NAMALWA (cell line): Measurements from ENCODE around the gene C2CD4D.
A peak's percentile ranks its signal among the peaks of the same experiment; 100 is the strongest.
"Not testable (repeated sequence)": the region's sequence is repeated elsewhere in the genome, so short reads cannot be mapped to it uniquely, and the experiment has no call there.

ENCODE experiments used
- DNase-seq: peaks from one replicate; pipeline ENCODE4 v3.0.0-alpha.2; 2015; ENCODE audit warnings: low spot score

C2CD4D gene

DNA sequence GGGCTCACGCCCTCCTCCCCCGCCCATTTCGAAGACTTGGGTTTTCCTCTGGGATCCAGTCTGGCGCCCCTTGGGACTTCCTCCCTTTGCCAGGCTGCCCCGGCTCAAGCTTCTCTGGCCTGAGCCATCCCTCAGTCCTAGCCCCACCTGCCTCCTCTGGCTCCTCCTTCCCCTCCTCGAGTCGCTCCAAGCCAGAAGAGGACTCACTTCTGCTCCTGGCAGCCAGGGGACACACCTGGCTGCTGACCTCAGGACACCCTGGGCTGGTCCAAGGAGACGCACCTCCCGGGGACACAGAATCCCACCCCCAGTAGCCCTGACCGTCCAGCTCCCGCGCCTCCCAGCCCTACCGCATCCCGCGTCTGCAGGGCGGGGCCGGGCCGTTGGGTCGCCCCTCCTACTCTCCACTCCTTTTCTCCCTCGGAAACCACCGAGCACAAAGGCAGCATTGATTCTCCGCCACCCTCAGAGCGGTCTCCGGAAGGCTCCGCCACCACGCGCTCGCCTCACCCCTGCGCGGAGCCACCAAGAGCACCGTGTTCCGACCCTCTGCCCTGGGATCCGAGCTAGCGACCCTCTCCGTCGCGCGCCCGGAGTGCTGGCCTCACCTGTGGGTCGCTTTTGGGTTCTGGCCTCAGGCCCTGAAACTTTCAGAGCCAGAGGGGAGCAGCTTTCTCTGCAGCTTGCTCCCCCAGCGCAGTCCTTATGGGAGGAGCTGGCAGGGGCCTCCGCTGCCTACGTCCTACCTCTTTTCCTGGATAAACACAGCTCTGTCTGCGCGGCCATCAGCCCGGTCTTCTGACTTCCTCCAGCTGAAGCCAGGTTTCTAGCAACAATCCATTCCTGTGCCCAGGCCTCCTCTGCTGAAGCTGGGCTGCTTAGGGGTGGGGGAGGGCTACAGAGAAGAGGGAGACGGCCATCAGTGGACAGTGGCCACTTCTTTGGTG, at the start of gene C2CD4D:
C2CD4D (minus strand) TSS at position 364 of the 947 bp plus-strand sequence. CDS start 831 bp downstream, outside the sequence.
- DNase-seq: no peak

DNA sequence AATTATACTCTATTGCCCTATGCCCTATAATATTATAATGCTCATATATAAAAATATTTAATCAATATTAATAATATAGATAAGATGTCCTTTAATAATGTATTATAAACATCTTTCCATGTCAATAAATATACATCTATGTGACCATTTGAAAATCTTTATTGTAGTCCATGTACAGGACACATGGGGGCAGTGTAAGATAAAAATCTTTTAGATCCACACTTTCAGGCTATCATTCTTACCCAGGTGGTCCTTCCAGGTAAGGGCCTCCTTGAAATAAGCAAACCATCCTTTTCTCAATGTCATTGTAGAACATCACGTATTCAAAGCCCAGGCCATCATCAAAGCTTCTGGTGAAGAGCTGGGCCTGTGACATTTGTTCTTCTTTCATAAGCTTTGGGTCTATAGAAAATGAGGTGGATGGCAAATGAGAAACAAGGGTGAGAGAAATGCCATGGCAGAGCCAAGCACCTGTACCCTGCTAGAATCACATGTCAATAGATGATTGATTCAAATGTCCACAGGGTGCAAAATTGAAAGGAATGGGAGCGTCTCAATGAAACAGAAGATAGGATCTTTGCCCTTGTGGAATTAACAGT, 49.5 kb upstream of the C2CD4D start:
- DNase-seq: peak; percentile 53

DNA sequence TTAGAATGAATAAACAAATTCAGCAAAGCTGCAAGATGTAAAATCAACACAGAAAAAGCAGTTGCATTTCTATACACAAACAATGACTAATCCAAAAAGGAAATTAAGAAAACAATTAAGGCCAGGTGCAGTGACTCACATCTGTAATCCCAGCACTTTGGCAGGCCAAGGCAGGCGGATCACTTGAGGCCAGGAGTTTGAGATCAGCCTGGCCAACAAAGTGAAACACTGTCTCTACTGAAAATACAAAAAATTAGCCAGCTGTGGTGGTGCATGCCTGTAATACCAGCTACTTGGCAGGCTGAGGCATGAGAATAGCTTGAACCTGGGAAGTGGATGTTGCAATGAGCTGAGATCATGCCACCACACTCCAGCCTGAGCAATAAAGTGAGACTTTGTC, 47.4 kb upstream of the C2CD4D start:
- DNase-seq: no peak

DNA sequence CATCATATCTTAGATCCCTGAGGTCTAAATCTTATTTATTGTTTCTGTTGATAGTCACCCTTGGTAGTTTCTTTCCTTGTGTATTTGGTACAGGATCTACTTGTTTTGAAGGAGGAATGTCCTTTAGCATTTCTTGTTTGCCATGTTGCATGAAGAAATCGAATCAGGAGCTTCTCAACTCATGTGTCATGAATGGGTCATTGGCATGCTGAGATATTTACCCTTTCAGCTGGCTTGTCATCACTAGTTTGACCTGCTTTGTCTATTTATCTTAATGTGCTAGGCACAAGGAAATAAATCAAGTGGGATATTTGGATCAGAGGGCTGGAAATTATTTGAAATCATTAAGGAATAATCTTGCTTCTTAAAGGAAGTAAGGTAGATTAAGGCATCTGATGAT, 45.9 kb upstream of the C2CD4D start:
- DNase-seq: no peak

DNA sequence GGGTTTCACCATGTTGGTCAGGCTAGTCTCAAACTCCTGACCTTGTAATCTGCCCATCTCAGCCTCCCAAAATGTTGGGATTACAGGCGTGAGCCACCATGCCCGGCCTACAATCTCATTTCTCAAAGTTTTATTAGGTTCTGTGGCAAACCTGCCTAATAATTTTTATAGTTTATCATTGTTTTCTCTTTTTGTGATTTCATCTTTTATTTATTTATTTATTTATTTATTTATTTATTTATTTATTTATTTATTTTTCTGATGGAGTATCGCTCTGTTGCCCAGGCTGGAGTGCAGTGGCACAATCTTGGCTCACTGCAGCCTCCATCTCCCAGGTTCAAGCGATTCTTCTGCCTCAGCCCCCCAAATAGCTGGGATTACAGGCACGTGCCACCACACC, 45.3 kb upstream of the C2CD4D start:
- DNase-seq: not testable (repeated sequence)

DNA sequence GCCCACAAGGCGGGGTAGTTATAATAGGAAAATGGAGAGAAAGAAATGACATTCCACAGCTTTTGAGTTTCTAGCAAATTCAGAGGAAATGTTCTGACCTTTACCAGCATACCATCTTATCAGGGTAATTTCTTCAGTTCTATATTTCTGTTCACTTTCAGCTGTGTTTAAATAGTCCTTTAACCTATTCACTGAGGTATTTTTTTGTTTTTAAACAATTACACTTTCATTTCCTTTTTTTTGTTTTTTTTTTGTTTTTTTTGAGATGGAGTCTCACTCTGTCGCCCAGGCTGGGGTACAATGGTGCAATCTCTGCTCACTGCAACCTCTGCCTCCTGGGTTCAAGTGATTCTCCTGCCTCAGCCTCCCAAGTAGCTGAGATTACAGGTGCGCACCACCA, 44.8 kb upstream of the C2CD4D start:
- DNase-seq: not testable (repeated sequence)

DNA sequence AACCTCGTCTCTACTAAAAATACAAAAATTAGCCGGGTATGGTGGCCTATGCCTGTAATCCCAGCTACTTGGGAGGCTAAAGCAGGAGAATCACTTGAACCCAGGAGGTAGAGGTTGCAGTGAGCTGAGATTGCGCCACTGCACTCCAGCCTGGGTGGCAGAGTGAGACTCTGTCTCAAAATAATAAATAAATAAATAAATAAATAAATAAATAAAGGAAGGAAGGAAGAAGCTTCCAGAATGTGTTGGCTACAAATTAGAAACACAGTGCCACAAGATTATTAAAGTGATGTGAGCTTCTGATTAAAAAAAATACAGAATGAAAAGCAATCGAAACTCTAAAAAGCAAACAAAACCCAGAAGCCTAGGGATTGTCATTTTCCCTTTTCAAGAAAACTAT, 44.3 kb upstream of the C2CD4D start:
- DNase-seq: not testable (repeated sequence)

DNA sequence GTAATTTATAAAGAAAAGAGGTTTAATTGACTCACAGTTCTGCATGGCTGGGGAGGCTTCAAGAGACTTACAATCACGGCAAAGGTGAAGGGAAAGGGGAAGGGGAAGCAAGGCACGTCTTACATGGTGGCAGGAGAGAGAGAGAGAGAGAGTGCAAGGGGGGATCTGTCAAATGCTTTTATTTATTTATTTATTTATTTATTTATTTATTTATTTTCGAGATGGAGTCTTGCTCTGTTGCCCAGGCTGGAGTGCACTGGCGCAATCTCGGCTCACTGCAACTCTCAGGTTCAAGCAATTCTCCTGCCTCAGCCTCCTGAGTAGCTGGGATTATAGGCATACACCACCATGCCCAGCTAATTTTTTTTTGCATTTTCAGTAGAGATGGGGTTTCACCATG, 43.3 kb upstream of the C2CD4D start:
- DNase-seq: not testable (repeated sequence)

DNA sequence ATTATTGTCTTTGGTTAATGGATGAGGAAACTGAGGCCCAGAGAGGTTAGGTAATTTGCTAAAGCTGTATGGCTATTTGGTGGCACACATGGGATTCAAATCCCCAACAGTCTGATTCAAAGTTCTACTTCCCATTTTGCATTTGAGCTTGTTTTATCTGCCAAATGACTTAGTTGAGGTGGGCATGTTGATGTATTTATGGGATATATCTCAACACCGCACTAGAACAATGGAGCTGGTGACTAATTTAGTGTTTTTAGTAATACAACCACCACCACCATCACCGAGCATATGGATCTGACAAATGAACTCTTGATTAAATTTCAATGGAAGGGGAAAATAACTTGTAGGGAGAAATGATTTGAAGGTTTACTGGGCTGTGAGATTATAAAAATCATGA, 42.8 kb upstream of the C2CD4D start:
- DNase-seq: no peak

DNA sequence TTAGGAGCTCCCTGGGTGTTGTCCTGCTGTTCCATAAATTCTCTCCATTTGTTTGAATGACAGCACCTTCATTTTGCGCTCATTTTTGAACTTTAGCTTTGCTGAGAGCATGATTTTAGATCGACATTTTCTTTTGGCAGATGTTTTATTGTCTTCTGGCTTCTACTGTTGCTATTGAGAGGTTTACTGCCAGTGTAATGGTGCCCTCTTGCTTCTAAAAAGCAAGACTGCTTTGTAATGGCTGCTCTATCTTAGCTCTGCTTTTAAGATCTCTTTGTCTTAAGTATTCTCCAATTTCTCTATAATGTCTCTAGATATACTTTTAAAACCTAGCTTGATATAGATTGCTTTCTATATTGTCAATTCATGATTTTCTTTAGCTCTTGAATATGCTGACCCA, 41.9 kb upstream of the C2CD4D start:
- peak; percentile 21 for DNase-seq

DNA sequence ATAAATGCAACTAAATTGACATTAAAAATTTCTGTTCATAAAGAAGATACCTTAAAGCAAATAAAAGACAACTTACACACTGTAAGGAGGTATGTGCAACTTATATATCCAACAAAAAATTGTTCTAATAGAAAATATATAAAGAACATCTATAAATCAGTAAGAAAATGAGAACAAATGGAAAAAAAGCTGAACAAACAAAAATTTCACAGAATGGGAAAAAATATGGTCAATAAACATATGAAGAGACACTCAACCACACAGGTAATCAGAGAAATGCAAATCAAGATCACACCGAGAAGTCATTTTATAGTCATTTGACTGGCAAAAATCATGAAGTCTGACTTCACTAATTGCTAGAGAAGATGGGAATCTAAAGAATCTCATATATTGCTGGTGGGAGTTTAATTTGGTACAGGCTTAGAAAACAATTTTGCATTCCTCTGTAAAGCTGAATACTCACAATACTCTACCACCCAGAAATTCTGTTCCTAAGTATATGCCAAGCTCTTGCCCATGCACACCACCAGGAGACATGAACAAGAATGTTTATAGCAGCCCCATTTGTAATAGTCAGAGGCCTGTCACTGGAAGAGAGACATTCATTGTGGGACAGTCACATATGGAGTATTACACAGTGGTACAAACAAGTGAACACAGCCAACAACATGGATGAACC, 35.9 kb upstream of the C2CD4D start:
- no peak for DNase-seq

DNA sequence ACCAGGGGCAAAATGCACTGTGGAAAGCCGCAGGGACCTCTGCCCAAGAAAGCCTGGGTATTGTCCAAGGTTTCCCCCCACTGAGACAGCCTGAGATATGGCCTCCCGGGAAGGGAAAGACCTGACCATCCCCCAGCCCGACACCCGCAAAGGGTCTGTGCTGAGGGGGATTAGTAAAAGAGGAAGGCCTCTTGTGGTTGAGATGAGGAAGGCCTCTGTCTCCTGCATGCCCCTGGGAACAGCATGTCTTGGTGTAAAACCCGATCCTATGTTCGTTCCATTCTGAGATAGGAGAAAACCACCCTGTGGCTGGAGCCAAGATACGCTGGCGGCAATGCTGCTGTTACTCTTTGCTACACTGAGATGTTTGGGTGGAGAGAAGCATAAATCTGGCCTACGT, 33.2 kb upstream of the C2CD4D start:
- DNase-seq: not testable (repeated sequence)

DNA sequence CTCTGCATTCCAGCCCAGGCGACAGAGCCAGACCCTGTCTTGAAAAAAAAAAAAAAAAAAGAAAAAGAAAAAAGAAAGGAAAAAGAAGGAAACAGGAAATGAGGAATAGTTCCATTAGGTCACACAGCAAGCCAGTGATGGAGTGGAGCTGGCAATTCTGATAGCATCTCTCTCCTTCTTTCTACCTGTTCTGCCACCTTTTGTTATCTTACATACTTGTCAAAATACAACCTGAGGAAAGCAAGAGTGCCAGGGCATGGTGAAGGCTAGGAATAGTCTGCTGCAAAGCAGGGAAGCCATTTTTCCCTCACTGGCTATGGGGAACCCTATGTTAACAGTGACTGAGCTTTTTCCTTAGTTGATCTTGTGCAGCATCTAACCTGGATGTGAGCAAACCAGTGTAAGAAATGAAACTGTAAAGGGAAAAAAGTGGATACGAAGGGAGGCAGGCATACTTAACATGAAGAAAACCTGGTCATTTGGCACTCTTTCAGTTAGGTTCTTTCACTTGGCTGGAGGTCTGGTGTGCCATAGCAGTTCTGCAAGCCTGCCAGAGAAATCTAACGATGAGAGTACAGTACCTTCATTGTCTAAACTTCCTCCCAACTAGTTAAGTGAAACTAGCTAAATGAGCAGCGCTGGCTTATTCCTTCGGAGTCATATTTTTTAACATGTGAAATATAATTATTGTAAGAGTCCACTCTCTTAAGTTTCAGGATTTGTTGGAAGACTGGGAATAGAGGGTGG, 31.8 kb upstream of the C2CD4D start:
- DNase-seq: no peak

DNA sequence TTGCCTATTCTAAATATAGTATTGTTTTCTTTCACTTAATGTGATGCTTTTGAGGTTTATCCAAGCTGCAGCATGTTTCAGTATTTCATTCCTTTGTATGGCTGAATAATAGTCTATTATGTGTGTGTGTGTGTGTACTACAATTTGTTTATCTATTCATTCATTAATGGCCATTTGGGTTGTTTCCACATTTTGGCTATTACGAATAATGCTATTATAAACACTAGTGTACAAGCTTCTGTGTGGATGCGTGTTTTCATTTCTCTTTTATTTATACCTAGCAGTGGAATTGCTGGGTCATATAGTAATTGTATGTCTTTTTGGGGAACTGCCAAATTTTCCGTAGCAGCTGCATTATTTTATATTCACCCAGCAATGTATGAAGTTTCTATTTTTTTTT, 28.9 kb upstream of the C2CD4D start:
- DNase-seq: no peak

DNA sequence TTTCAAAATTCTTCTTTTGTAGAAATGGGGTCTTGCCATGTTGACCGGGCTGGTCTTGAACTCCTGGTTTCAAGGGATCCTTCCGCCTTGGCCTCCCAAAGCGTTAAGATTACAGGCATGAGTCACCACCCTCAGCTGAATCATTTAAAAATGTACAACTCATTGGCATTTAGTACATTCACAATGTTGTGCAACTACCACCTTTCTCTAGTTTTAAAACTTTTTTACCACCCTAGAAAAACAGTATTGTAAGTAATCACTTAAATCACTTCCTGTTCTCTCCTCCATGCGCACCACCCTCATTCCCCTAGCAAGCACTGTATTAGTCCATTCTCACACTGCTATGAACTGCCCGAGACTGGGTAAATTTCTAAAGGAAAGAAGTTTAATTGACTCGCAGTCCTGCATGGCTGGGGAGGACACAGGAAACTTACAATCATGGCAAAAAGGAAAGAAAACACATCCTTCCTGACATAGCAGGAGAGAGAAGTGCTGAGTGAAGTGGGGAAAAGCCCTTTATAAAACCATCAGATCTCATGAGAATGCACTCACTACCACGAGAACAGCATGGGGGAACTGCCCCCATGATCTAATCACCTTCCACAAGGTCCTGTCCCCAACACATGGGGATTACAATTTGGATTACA, 28.3 kb upstream of the C2CD4D start:
- no peak for DNase-seq

DNA sequence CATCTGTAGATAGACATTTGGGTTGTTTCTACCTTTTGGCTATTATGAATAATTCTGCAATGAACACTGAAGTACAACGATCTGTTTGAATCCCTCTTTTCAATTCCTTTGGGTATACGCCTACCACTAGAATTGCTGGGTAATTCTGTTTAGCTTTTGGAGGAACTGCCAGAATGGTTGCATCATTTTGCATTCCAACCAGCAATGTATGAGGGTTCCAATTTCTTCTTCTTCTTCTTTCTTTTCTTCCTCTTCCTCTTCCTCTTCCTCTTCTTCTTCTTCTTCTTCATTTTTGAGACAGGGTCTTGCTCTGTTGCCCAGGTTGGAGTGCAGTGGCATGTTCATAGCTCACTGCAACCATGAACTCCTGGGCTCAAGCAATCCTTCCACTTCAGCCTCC, 27.7 kb upstream of the C2CD4D start:
- DNase-seq: no peak

DNA sequence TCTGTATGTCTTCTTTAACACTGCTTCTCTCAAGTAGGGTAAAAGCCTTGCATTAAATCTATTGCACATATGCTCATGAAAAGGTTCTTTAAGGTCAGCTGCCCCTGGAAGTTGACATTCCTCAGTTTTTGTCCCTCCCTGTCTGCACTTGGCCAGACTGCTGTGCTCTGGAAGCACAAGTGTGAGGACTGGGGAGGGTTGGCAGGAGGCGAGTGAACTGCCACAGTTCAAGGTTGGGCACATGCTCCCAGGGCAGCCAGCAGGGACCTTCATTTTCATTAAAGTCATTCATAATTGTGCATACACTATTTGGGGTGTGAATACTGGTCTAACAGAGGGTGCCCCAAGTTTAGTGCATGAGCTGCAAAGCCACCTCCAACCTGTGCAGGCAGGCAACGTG, 24.8 kb upstream of the C2CD4D start:
- DNase-seq: no peak

DNA sequence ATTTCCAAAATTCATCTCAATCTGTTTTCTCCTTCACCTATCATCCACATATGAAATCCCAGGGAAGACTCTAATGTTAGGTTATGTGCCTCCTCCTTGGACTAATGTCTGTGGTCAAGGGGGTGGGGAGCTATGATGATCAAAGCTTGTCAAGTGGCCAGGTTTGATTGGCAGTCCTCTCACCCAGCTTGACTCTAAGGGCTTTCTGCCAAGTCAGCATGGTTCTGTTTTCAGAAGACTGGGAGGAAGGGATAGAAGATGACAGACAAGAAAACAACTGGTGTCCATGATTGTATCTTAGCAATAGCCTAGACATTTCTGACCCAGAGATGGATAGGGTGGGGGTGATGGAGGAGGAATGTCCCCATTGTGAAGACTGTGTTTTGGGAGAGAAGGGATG, 23.0 kb upstream of the C2CD4D start:
- DNase-seq: no peak

DNA sequence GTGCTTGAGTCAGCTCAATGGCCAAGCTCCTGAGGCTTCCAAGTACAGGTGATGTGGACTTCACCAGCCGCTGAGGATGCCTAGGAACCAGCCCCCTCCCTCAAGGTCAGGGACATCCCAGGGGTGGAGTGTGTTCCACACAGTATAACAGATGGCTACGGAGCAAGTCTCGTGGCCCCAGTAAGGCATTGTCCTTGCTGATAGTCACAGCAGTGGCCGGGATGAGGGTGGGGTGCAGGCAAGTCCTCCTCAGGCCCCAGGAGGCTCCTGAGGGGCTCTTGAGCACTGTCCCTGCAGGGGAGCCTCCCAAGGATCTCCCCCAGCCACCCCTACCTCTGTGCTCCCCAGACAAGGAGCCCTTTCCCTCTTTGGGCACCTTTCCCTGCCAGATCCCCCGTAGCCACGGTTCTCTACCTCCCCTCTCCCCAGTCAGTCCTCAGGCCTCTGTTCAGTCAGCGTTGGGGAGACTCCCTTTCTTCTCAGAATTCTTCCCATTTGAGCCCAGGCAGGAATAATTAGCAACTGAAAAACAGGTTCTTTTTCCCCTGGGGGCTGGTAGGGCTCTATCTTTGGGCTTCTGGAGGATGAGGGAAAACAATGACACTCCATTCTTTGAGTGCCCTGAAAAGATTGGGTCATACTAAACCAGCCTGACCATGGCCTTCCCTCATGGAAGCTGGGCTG, 21.0 kb upstream of the C2CD4D start:
- DNase-seq: no peak

DNA sequence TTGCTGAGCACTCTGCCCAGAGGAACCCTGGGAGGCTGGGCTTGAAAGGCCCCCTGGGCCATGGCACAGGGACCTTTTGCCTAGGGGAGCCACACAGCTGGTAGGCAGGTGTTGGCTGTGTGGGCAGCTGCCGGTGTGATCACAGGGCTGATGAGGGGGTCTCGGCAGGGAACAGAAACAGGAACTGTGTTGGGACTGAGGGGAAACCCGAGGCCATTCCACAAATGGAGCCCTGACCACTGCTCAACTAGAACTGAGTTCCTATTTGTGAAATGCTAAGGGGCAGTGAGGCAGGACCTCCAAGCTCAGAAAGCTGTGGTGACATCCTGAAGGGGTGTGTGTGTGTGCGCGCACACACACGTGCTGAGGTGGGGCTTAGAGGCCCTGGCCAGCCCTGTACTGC, 20.3 kb upstream of the C2CD4D start:
- no peak for DNase-seq
